ENCODE measurements around the gene ZNF644. TPM values are rescaled to one million over a fixed set of nuclear protein-coding genes. Genes with fewer than 3 reads are reported as not detected.

The ZNF644 gene
- total RNA-seq, 1 experiment from 2014 or later: 71.4 TPM

GRCh38 chr1:91021686-91022517 is at the start of gene ZNF644 (continued):
- TF ChIP-seq CDX4 (CRISPR knock-in tag; IDR thresholded peaks at IDR 0.05; ENCODE audit: borderline replicate concordance): no peak
- TF ChIP-seq CREB1 (CRISPR knock-in tag; IDR thresholded peaks at IDR 0.05): peak; percentile 70
- peak; percentile 93; the same call in 1 of the 2 replicates for TF ChIP-seq CBFB (CRISPR knock-in tag; IDR thresholded peaks at IDR 0.05; ENCODE audit: low read depth)
- TF ChIP-seq ZSCAN18 (CRISPR knock-in tag; IDR thresholded peaks at IDR 0.05): no peak
- TF ChIP-seq PRDM15 (CRISPR knock-in tag; IDR thresholded peaks at IDR 0.05): peak; percentile 37; the same call in 1 of the 2 replicates
- peak; percentile 82 for TF ChIP-seq ZNF281 (CRISPR knock-in tag; IDR thresholded peaks at IDR 0.05)
- peak; percentile 47; the same call in 1 of the 2 replicates for TF ChIP-seq USF1 (CRISPR knock-in tag; IDR thresholded peaks at IDR 0.05)
- TF ChIP-seq MXD4 (CRISPR knock-in tag; IDR thresholded peaks at IDR 0.05; ENCODE audit: borderline replicate concordance): no peak
- no peak for TF ChIP-seq PREB (CRISPR knock-in tag; IDR thresholded peaks at IDR 0.05; ENCODE audit: borderline replicate concordance)
- peak; percentile 68; the same call in 1 of the 2 replicates for TF ChIP-seq HMGXB4 (CRISPR knock-in tag; IDR thresholded peaks at IDR 0.05)
- TF ChIP-seq ZNF416 (CRISPR knock-in tag; IDR thresholded peaks at IDR 0.05): 0 out of 2 replicates have a peak, but pooled peaks have one; percentile 16
- TF ChIP-seq AR (CRISPR knock-in tag; IDR thresholded peaks at IDR 0.05): no peak
- no peak for TF ChIP-seq NFATC4 (CRISPR knock-in tag; IDR thresholded peaks at IDR 0.05)
- TF ChIP-seq NR3C1 (CRISPR knock-in tag; conservative IDR thresholded peaks at IDR 0.05; ENCODE audit: low read depth): no peak
- no peak for TF ChIP-seq GRHL2 (CRISPR knock-in tag; IDR thresholded peaks at IDR 0.05; ENCODE audit: insufficient replicate concordance, severe bottlenecking)
- peak; percentile 19; the same call in 1 of the 2 replicates for TF ChIP-seq FOXP4 (CRISPR knock-in tag; IDR thresholded peaks at IDR 0.05)
- TF ChIP-seq USF2 (CRISPR knock-in tag; IDR thresholded peaks at IDR 0.05): peak; percentile 29; the same call in 1 of the 2 replicates

All from WTC11 (cell line).